ENCODE measurements around the gene GRM5. TPM values are rescaled to one million over a fixed set of nuclear protein-coding genes. Genes with fewer than 3 reads are reported as not detected.

Gene GRM5
- total RNA-seq, 1 experiment from 2014 or later: 0.03 TPM

- intact Hi-C loops (cut with micrococcal nuclease; ENCODE audit: unreplicated experiment): no loop called here
- BruUV-seq (replicated peaks): no TSS peak
Measured at GRCh38 chr11:88534185-88534584, 531.6 kb downstream of the GRM5 start.

GRCh38 chr11:88533001-88533400, 532.8 kb downstream of the GRM5 start:
- BruUV-seq (replicated peaks): no TSS peak
- H3K27ac ChIP-seq (ENCODE audit: low read length): no peak overlapping the region
- ChIA-PET CTCF (interaction anchor here (0.5 kb wide), 1 partner anchor 26 kb away, joined by 13 read pairs; no protein-coding TSS in a partner anchor), POLR2A (no interaction called here)
- H3K9me3 ChIP-seq (ENCODE audit: control insufficient read depth, insufficient read depth, low read depth, low read length): peaks cover 20% of the 10 kb centered on the region; the same call in 1 of the 2 replicates
- H3K27me3 ChIP-seq (ENCODE audit: control insufficient read depth, insufficient read depth, low read length): no peaks in the 10 kb centered on the region
- ATAC-seq: no peak
- intact Hi-C loops (cut with micrococcal nuclease; ENCODE audit: unreplicated experiment): no loop called here
- in situ Hi-C loops (cut with HindIII; ENCODE audit: low pct_unique_long_range_greater_than_20kb, low sequenced_read_pairs): no loop called here
- no peaks in the 10 kb centered on the region for H3K4me1 ChIP-seq (ENCODE audit: control insufficient read depth, insufficient read depth, low read length)
- H3K4me3 ChIP-seq (ENCODE audit: low read depth in 2 of 2, low read length in 2 of 2): no peak overlapping the region
- no peaks in the 10 kb centered on the region for H3K36me3 ChIP-seq (ENCODE audit: control insufficient read depth, insufficient read depth, low read length)
- TF ChIP-seq CTCF (IDR thresholded peaks at IDR 0.05) (no peak), TCF7L2 (IDR thresholded peaks at IDR 0.05; ENCODE audit: low read depth, low read length) (no peak), POLR2AphosphoS5 (IDR thresholded peaks at IDR 0.05; ENCODE audit: low read depth, low read length) (no peak), REST (IDR thresholded peaks at IDR 0.05; ENCODE audit: insufficient read depth in 1 of 2, low read depth in 2 of 2, low read length in 1 of 2) (no peak), SIN3A (IDR thresholded peaks at IDR 0.05; ENCODE audit: borderline replicate concordance, insufficient read depth, low read depth, low read length) (no peak)
- no peak for DNase-seq (ENCODE audit: low read depth, low spot score)

More at GRCh38 chr11:88534185-88534584, 531.6 kb downstream of the GRM5 start:
- no peaks in the 10 kb centered on the region for H3K4me1 ChIP-seq (ENCODE audit: control insufficient read depth, insufficient read depth, low read length)
- no peaks in the 10 kb centered on the region for H3K27me3 ChIP-seq (ENCODE audit: control insufficient read depth, insufficient read depth, low read length)
- H3K36me3 ChIP-seq (ENCODE audit: control insufficient read depth, insufficient read depth, low read length): no peaks in the 10 kb centered on the region
- TF ChIP-seq TCF7L2 (IDR thresholded peaks at IDR 0.05; ENCODE audit: low read depth, low read length) (no peak), POLR2AphosphoS5 (IDR thresholded peaks at IDR 0.05; ENCODE audit: low read depth, low read length) (no peak), CTCF (IDR thresholded peaks at IDR 0.05) (no peak), REST (IDR thresholded peaks at IDR 0.05; ENCODE audit: insufficient read depth in 1 of 2, low read depth in 2 of 2, low read length in 1 of 2) (no peak), SIN3A (IDR thresholded peaks at IDR 0.05; ENCODE audit: borderline replicate concordance, insufficient read depth, low read depth, low read length) (no peak)
- ATAC-seq (no peak), DNase-seq (ENCODE audit: low read depth, low spot score) (no peak)
- POLR2A ChIA-PET: no interaction called here
- H3K4me3 ChIP-seq (ENCODE audit: low read depth in 2 of 2, low read length in 2 of 2): no peak overlapping the region
- CTCF ChIA-PET: no interaction called here
- peaks cover 20% of the 10 kb centered on the region; the same call in 1 of the 2 replicates for H3K9me3 ChIP-seq (ENCODE audit: control insufficient read depth, insufficient read depth, low read depth, low read length)
- no peak overlapping the region for H3K27ac ChIP-seq (ENCODE audit: low read length)
- in situ Hi-C loops (cut with HindIII; ENCODE audit: low pct_unique_long_range_greater_than_20kb, low sequenced_read_pairs): no loop called here

All from Panc1 (cell line).